Left ventricle myocardium inferior (tissue), 1 donor: Measurements from ENCODE around the gene NFATC2IP. TPM values are rescaled to one million over a fixed set of nuclear protein-coding genes. Genes with fewer than 3 reads are reported as not detected.
"Not testable (repeated sequence)": the region's sequence is repeated elsewhere in the genome, so short reads cannot be mapped to it uniquely, and the experiment has no call there.

Source experiments
- DNase-seq: peaks from one replicate; pipeline ENCODE4 v3.0.0-alpha.2; 2020
- H3K27ac ChIP-seq: fragments of 200-600 bp; replicated peaks from 2 replicates; pipeline ENCODE4 v1.8.0; 2021
- H3K27me3 ChIP-seq: fragments of 200-600 bp; 2 replicates; pipeline ENCODE4 v1.8.0; 2021; ENCODE audit warnings: low read depth
- H3K36me3 ChIP-seq: fragments of 200-600 bp; 2 replicates; pipeline ENCODE4 v1.8.0; 2021
- H3K4me1 ChIP-seq: fragments of 200-600 bp; 2 replicates; pipeline ENCODE4 v1.8.0; 2021
- H3K4me3 ChIP-seq: fragments of 200-600 bp; 2 replicates; pipeline ENCODE4 v1.8.0; 2021; ENCODE audit warnings: mild to moderate bottlenecking, moderate library complexity
- H3K9me3 ChIP-seq: fragments of 200-600 bp; replicated peaks from 2 replicates; pipeline ENCODE4 v1.8.0; 2021
- CTCF ChIP-seq: fragments of 200-600 bp; IDR thresholded peaks from 2 replicates; pipeline ENCODE4 v1.8.0; 2021; ENCODE audit warnings: antibody characterized with exemption, mild to moderate bottlenecking, borderline replicate concordance
- intact Hi-C: fragments of 100-400 bp; cut with micrococcal nuclease; formaldehyde crosslinking; loops from one replicate; pipeline ENCODE4 v1.11.0; 2022
- total RNA-seq: library from RNA; stranded (reverse); fragmentation: NEBNext Ultra II Directional; extraction: Animal tissue kit (Norgen Biotek cat#: 25700); gene quantifications from one replicate; pipeline ENCODE4 v1.2.1, GENCODE V29; 2021
- donor health status: DM: no; HTN: yes; CAD: no; lungs with severe emphysema.

The NFATC2IP gene
- total RNA-seq, 1 donor from 2014 or later = 18.1 TPM

- no peak for TF ChIP-seq CTCF
- intact Hi-C loops = no loop called here
- no peak for DNase-seq
- Histone ChIP-seq H3K4me3 (no peak overlapping the region), H3K27me3 (peaks cover 34% of the 10 kb centered on the region), H3K4me1 (no peaks in the 10 kb centered on the region), H3K36me3 (no peaks in the 10 kb centered on the region), H3K27ac (no peak overlapping the region), H3K9me3 (no peaks in the 10 kb centered on the region)
Observed at GRCh38 chr16:29000019-29000418, 49.3 kb downstream of the NFATC2IP start.

- H3K27ac ChIP-seq, H3K36me3 ChIP-seq, H3K4me3 ChIP-seq, DNase-seq, intact Hi-C loops, H3K9me3 ChIP-seq, H3K4me1 ChIP-seq: not testable (repeated sequence)
- peaks cover 18% of the 10 kb centered on the region for H3K27me3 ChIP-seq
Observed at GRCh38 chr16:29004496-29005139, 53.9 kb downstream of the NFATC2IP start.

- H3K27me3 ChIP-seq = peaks cover 15% of the 10 kb centered on the region
- H3K27ac ChIP-seq = no peak overlapping the region
- no peaks in the 10 kb centered on the region for H3K36me3 ChIP-seq
- H3K4me3 ChIP-seq = no peak overlapping the region
- DNase-seq = no peak
- H3K4me1 ChIP-seq = no peaks in the 10 kb centered on the region
- H3K9me3 ChIP-seq = no peaks in the 10 kb centered on the region
- TF ChIP-seq CTCF = no peak
- intact Hi-C loops = no loop called here
Observed at GRCh38 chr16:29007730-29008593, 57.2 kb downstream of the NFATC2IP start.

- Histone ChIP-seq H3K9me3 (no peaks in the 10 kb centered on the region), H3K4me1 (no peaks in the 10 kb centered on the region), H3K27me3 (peaks cover 15% of the 10 kb centered on the region), H3K4me3 (no peak overlapping the region), H3K27ac (no peak overlapping the region), H3K36me3 (no peaks in the 10 kb centered on the region)
- TF ChIP-seq CTCF = no peak
- intact Hi-C loops = no loop called here
- DNase-seq = no peak
Observed at GRCh38 chr16:29009050-29009837, 58.5 kb downstream of the NFATC2IP start.

GRCh38 chr16:29009838-29010166 is 59.1 kb downstream of the NFATC2IP start:
- no peak for DNase-seq
- H3K27ac ChIP-seq = no peak overlapping the region
- H3K4me1 ChIP-seq = no peaks in the 10 kb centered on the region
- H3K9me3 ChIP-seq = no peaks in the 10 kb centered on the region
- intact Hi-C loops = no loop called here
- H3K36me3 ChIP-seq = no peaks in the 10 kb centered on the region
- H3K4me3 ChIP-seq = no peak overlapping the region
- no peak for TF ChIP-seq CTCF
- peaks cover 15% of the 10 kb centered on the region for H3K27me3 ChIP-seq
